ENCODE data around the gene TMOD2. TPM values are rescaled to one million over a fixed set of nuclear protein-coding genes. Genes with fewer than 3 reads are reported as not detected.

Gene TMOD2
- total and polyA plus RNA-seq, 2 of the 8 experiments (the other 6 are each of a cell fraction or from before 2014, with no cell fraction given): 0.80 to 6.5 TPM

DNA sequence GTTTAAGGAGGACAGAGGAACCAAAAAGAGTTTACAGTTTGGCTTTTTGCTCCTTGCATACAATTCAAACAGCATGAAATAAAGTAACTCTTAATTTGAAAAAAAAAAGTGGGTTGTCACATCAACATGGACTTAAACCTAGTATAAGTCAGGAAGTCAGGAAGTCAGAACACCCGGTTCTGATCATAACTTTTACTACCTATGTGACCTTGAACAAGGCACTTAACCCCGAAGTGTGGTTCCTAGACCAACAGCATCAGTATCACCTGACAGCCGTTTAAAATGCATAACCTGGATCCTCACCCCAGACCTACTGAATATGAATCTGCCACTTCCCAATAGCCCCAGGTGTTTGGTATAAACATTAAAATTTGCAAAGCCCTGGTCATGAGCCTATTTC lies 32.7 kb upstream of the TMOD2 start:
- H4K5ac ChIP-seq (ENCODE audit: insufficient read length, low read depth, low read length): no peak overlapping the region
- no peaks in the 10 kb centered on the region for H3K27me3 ChIP-seq (replicated peaks in 1 of 4; ENCODE audit: control insufficient read depth in 3 of 4, extremely low read depth in 1 of 4, insufficient read depth in 3 of 4, low read length in 3 of 4)
- H2BK12ac ChIP-seq (ENCODE audit: low read depth, low read length): no peak overlapping the region
- no peak overlapping the region for H3K9ac ChIP-seq (replicated peaks in 1 of 4; ENCODE audit: extremely low read depth in 1 of 4, low read depth in 3 of 4, low read length in 3 of 4)
- no peak overlapping the region for H2AFZ ChIP-seq (ENCODE audit: low read length)
- no peak overlapping the region for H2BK120ac ChIP-seq (replicated peaks; ENCODE audit: low read depth, low read length)
- H3K23ac ChIP-seq (ENCODE audit: insufficient read length): no peak overlapping the region
- H3K79me1 ChIP-seq (ENCODE audit: low read depth, low read length): no peaks in the 10 kb centered on the region
- no peak overlapping the region for H3K4me2 ChIP-seq (ENCODE audit: insufficient read depth in 1 of 2, low read depth in 2 of 2, low read length in 2 of 2)
- H2AK5ac ChIP-seq (ENCODE audit: low read depth, low read length): no peak overlapping the region
- no peak overlapping the region for H4K8ac ChIP-seq (ENCODE audit: extremely low read depth, insufficient read depth, low read length)
- H3K4me3 ChIP-seq (ENCODE audit: extremely low read depth in 1 of 4, insufficient read depth in 2 of 4, low read depth in 3 of 4, low read length in 4 of 4): no peak overlapping the region
- no peak overlapping the region for H3K56ac ChIP-seq (replicated peaks; ENCODE audit: insufficient read length, low read depth, low read length)
- no peak overlapping the region for H2BK5ac ChIP-seq (ENCODE audit: low read depth, low read length)
- no peak overlapping the region for H3K14ac ChIP-seq (ENCODE audit: insufficient read length)
- H3K4me1 ChIP-seq (replicated peaks in 1 of 4; ENCODE audit: control insufficient read depth in 3 of 4, insufficient read depth in 4 of 4, low read length in 3 of 4): peaks cover 0 to 3% (median 0%) of the 10 kb centered on the region in 4 experiments; a peak in 1 of 7 replicates
- FAIRE-seq (no peak), DNase-seq (ENCODE audit: low read depth in 1 of 2, low spot score in 2 of 2) (no peak)
- no peak overlapping the region for H4K91ac ChIP-seq (replicated peaks; ENCODE audit: insufficient read length, low read length)
- POLR2A ChIA-PET (ENCODE audit: partially characterized antibody): no interaction called here
- no peak overlapping the region for H3K18ac ChIP-seq (ENCODE audit: extremely low read depth, low read length)
- TF ChIP-seq CREB1 (IDR thresholded peaks at IDR 0.05): no peak
- TF ChIP-seq SIRT6 (IDR thresholded peaks at IDR 0.05; ENCODE audit: low read length): no peak
- no peak for TF ChIP-seq POLR2A (IDR thresholded peaks at IDR 0.05; ENCODE audit: control extremely low read depth in 1 of 2, low read depth in 2 of 2, low read length in 2 of 2)
- no peak for TF ChIP-seq CTBP2 (IDR thresholded peaks at IDR 0.05; ENCODE audit: borderline replicate concordance, insufficient read depth, insufficient read length, low read length)
- TF ChIP-seq, protein P1, sequence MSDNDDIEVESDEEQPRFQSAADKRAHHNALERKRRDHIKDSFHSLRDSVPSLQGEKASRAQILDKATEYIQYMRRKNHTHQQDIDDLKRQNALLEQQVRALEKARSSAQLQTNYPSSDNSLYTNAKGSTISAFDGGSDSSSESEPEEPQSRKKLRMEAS (IDR thresholded peaks at IDR 0.05): no peak
- TF ChIP-seq SP2 (IDR thresholded peaks at IDR 0.05; ENCODE audit: low read length): no peak
- no peak for TF ChIP-seq HDAC6 (IDR thresholded peaks at IDR 0.05; ENCODE audit: low read depth, low read length)
- TF ChIP-seq CBX5 (IDR thresholded peaks at IDR 0.05; ENCODE audit: low read depth, low read length): no peak
- TF ChIP-seq TEAD4 (IDR thresholded peaks at IDR 0.05; ENCODE audit: low read depth, low read length): no peak
- TF ChIP-seq, protein P2, sequence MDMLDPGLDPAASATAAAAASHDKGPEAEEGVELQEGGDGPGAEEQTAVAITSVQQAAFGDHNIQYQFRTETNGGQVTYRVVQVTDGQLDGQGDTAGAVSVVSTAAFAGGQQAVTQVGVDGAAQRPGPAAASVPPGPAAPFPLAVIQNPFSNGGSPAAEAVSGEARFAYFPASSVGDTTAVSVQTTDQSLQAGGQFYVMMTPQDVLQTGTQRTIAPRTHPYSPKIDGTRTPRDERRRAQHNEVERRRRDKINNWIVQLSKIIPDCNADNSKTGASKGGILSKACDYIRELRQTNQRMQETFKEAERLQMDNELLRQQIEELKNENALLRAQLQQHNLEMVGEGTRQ (IDR thresholded peaks at IDR 0.05; ENCODE audit: low read length): no peak
- TF ChIP-seq BCL11A (IDR thresholded peaks at IDR 0.05; ENCODE audit: low read depth in 2 of 2, low read length in 2 of 2): no peak
- H3K36me3 ChIP-seq (ENCODE audit: control insufficient read depth in 2 of 4, insufficient read depth in 4 of 4, low read length in 3 of 4): peaks cover 0 to 2% (median under 1%) of the 10 kb centered on the region in 4 experiments; a peak in 3 of 8 replicates
- no peaks in the 10 kb centered on the region for H3K23me2 ChIP-seq (ENCODE audit: low read depth, low read length)
- no peak overlapping the region for H3K4ac ChIP-seq (replicated peaks; ENCODE audit: insufficient read length, low read depth, low read length)
- no peak overlapping the region for H3K27ac ChIP-seq (ENCODE audit: low read depth, low read length)
- CTCF ChIA-PET (ENCODE audit: partially characterized antibody): interaction anchor here (1.3 kb wide), 1 partner anchor 42 kb away, joined by 4 read pairs; no protein-coding TSS in a partner anchor
- 84% methylated on average over 3 of the region's 3 CpGs; no CpG with 5 or more reads in 1 of the 2 experiments for WGBS, 2 experiments (ENCODE audit: extremely low coverage in 1 of 2, insufficient coverage in 1 of 2, insufficient read length in 1 of 2, insufficient replicate concordance in 2 of 2, low coverage in 1 of 2, low lambda C conversion rate in 2 of 2, missing lambda C conversion rate in 1 of 2)
- no peak overlapping the region for H2BK15ac ChIP-seq (ENCODE audit: low read length)
- no peaks in the 10 kb centered on the region for H3K79me2 ChIP-seq (ENCODE audit: control insufficient read depth in 1 of 2, insufficient read depth in 2 of 2, low read length in 2 of 2)
- no peaks in the 10 kb centered on the region for H3K9me3 ChIP-seq (ENCODE audit: insufficient read depth in 2 of 2, low read depth in 1 of 2, low read length in 1 of 2)
- H2BK20ac ChIP-seq (ENCODE audit: low read length): no peak overlapping the region
- H4K20me1 ChIP-seq (replicated peaks in 1 of 2; ENCODE audit: control insufficient read depth in 1 of 2, insufficient read depth in 2 of 2, low read length in 2 of 2): no peaks in the 10 kb centered on the region

Data from H1 (cell line).